ENCODE data around the gene CEBPB.
"Not testable (repeated sequence)": the region's sequence is repeated elsewhere in the genome, so short reads cannot be mapped to it uniquely, and the experiment has no call there.

The CEBPB gene

GRCh38 chr20:50169329-50169823, 21.3 kb upstream of the CEBPB start:
- peak; percentile 45 to 83 (median 73) for DNase-seq (ENCODE audit: low read depth in 2 of 3, low spot score in 2 of 3)

GRCh38 chr20:50170549-50171220, 19.9 kb upstream of the CEBPB start:
- DNase-seq (ENCODE audit: low read depth in 2 of 3, low spot score in 2 of 3) = no peak

GRCh38 chr20:50172347-50173013, 18.1 kb upstream of the CEBPB start:
- no peak for DNase-seq (ENCODE audit: low read depth in 2 of 3, low spot score in 2 of 3)

- DNase-seq (ENCODE audit: low read depth in 2 of 3, low spot score in 2 of 3) = no peak
These were observed 16.2 kb upstream of the CEBPB start for GRCh38 chr20:50174456-50174855.

- DNase-seq (ENCODE audit: low read depth in 2 of 3, low spot score in 2 of 3) = no peak
These were observed 14.4 kb upstream of the CEBPB start for GRCh38 chr20:50175938-50176933.

GRCh38 chr20:50178672-50179071, 12.0 kb upstream of the CEBPB start:
- not testable (repeated sequence) for DNase-seq (ENCODE audit: low read depth in 2 of 3, low spot score in 2 of 3)

GRCh38 chr20:50181344-50181743, 9.3 kb upstream of the CEBPB start:
- no peak for DNase-seq (ENCODE audit: low read depth in 2 of 3, low spot score in 2 of 3)

GRCh38 chr20:50182346-50182745, 8.3 kb upstream of the CEBPB start:
- no peak for DNase-seq (ENCODE audit: low read depth in 2 of 3, low spot score in 2 of 3)

- DNase-seq (ENCODE audit: low read depth in 2 of 3, low spot score in 2 of 3) = no peak
These were observed 5.2 kb upstream of the CEBPB start for GRCh38 chr20:50185426-50185825.

- DNase-seq (ENCODE audit: low read depth in 2 of 3, low spot score in 2 of 3) = peak; percentile 54 to 99 (median 97)
These were observed 4.3 kb upstream of the CEBPB start for GRCh38 chr20:50186151-50186885.

GRCh38 chr20:50186987-50187402, 3.6 kb upstream of the CEBPB start:
- DNase-seq (ENCODE audit: low read depth in 2 of 3, low spot score in 2 of 3) = no peak

- DNase-seq (ENCODE audit: low read depth in 2 of 3, low spot score in 2 of 3) = no peak
These were observed 3.1 kb upstream of the CEBPB start for GRCh38 chr20:50187403-50188051.

GRCh38 chr20:50188287-50188688, 2.3 kb upstream of the CEBPB start:
- no peak for DNase-seq (ENCODE audit: low read depth in 2 of 3, low spot score in 2 of 3)

GRCh38 chr20:50188879-50189680, 1.6 kb upstream of the CEBPB start:
- no peak for DNase-seq (ENCODE audit: low read depth in 2 of 3, low spot score in 2 of 3)

- no peak for DNase-seq (ENCODE audit: low read depth in 2 of 3, low spot score in 2 of 3)
These were observed 864 bp upstream of the CEBPB start for GRCh38 chr20:50189681-50190250.

GRCh38 chr20:50191065-50191543, 474 bp downstream of the CEBPB start:
- DNase-seq (ENCODE audit: low read depth in 2 of 3, low spot score in 2 of 3) = peak in 2 of 3 experiments; percentile 30 to 41

- DNase-seq (ENCODE audit: low read depth in 2 of 3, low spot score in 2 of 3) = peak in 2 of 3 experiments; percentile 30 to 46
These were observed 1.1 kb downstream of the CEBPB start for GRCh38 chr20:50191544-50192363.
